Measurements from ENCODE around the gene HERC6.
"Not testable (repeated sequence)": the region's sequence is repeated elsewhere in the genome, so short reads cannot be mapped to it uniquely, and the experiment has no call there.

The HERC6 gene

DNA sequence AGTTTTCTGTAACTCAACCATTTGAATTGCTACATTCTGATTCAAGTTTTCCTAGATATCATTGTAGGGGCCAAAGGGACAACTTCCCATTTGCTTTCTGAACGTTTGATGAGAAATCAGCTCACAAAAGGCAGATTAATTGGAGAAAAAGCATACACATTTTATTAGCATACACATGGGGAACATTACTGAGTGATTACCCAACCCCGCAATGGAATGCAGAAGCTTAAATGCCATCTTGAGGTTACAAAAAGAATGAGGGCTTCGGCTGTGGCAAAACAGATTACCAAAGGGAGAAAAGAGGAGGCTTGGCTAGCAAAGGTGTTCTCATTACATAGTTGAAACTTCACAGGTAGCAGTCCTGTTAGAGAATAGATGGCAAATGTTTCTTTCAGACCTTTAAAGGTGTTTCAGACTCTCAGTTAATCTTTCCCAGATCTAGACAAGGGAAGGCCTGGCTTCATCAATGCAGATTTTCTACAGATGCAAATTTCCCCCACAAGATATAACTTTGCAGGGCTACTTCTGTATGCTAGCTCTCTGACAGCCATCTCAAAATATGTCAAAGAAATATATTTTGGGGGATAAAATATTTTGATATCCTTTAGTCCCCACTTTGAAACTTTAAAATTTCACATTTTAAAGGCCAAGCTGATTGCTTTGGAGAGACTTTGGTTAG is 26.5 kb upstream of the HERC6 start:
- DNase-seq (ENCODE audit: low read depth in 2 of 2) = peak; percentile 56 to 69
- H3K4me3 ChIP-seq (replicated peaks in 1 of 2; ENCODE audit: low read depth in 2 of 2, low read length in 2 of 2) = no peak overlapping the region
- TF ChIP-seq CTCF (IDR thresholded peaks at IDR 0.05; ENCODE audit: low read depth, low read length) = no peak

DNA sequence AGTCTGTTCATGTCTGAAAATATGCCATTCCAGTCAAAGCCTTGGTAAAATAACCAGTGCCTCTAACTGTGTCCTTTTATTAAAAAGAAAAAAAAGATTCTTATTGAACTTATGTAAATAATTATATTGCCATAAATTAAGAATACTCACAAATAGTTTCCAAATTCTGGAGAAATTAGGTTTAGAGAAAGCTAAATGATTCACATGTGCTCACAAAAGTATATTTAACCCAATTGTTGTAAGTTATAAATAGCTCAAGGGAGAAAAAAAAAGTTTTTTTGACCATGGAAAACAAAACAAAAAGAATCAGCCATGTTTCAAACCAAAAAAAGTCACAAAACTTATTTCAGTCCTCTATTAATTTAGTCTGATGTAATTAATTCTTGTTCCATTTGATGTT is 25.3 kb upstream of the HERC6 start:
- no peak for TF ChIP-seq CTCF (IDR thresholded peaks at IDR 0.05; ENCODE audit: low read depth, low read length)
- DNase-seq (ENCODE audit: low read depth in 2 of 2) = no peak
- H3K4me3 ChIP-seq (replicated peaks in 1 of 2; ENCODE audit: low read depth in 2 of 2, low read length in 2 of 2) = no peak overlapping the region

- TF ChIP-seq CTCF (IDR thresholded peaks at IDR 0.05; ENCODE audit: low read depth, low read length) = no peak
- DNase-seq (ENCODE audit: low read depth in 2 of 2) = peak in 1 of 2 donors; percentile 23
- no peak overlapping the region for H3K4me3 ChIP-seq (replicated peaks in 1 of 2; ENCODE audit: low read depth in 2 of 2, low read length in 2 of 2)
These were observed 21.9 kb upstream of the HERC6 start for GRCh38 chr4:88356771-88357170.

- no peak overlapping the region for H3K4me3 ChIP-seq (replicated peaks in 1 of 2; ENCODE audit: low read depth in 2 of 2, low read length in 2 of 2)
- DNase-seq (ENCODE audit: low read depth in 2 of 2) = no peak
These were observed 21.4 kb upstream of the HERC6 start for GRCh38 chr4:88357262-88357661.

GRCh38 chr4:88359558-88359957 is 19.1 kb upstream of the HERC6 start:
- DNase-seq (ENCODE audit: low read depth in 2 of 2) = no peak
- no peak overlapping the region for H3K4me3 ChIP-seq (replicated peaks in 1 of 2; ENCODE audit: low read depth in 2 of 2, low read length in 2 of 2)
- no peak for TF ChIP-seq CTCF (IDR thresholded peaks at IDR 0.05; ENCODE audit: low read depth, low read length)

More at GRCh38 chr4:88357262-88357661, 21.4 kb upstream of the HERC6 start:
- TF ChIP-seq CTCF (IDR thresholded peaks at IDR 0.05; ENCODE audit: low read depth, low read length) = no peak

DNA sequence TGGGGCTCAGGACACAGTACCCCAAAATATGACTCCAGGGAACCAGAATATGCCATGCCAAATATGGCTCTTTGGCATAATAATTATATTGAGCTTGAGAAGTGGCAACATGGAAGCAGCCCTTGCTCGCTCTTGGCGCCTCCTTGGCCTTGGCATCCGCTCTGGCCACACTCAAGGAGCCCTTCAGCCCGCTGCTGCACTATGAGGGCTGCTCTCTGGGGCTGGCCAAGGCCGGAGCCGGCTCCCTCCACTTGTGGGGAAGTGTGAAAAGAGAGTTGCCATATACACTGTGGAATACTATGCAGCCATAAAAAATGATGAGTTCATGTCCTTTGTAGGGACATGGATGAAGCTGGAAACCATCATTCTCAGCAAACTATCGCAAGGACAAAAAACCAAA is 18.4 kb upstream of the HERC6 start:
- no peak for TF ChIP-seq CTCF (IDR thresholded peaks at IDR 0.05; ENCODE audit: low read depth, low read length)
- no peak overlapping the region for H3K4me3 ChIP-seq (replicated peaks in 1 of 2; ENCODE audit: low read depth in 2 of 2, low read length in 2 of 2)
- no peak for DNase-seq (ENCODE audit: low read depth in 2 of 2)

DNA sequence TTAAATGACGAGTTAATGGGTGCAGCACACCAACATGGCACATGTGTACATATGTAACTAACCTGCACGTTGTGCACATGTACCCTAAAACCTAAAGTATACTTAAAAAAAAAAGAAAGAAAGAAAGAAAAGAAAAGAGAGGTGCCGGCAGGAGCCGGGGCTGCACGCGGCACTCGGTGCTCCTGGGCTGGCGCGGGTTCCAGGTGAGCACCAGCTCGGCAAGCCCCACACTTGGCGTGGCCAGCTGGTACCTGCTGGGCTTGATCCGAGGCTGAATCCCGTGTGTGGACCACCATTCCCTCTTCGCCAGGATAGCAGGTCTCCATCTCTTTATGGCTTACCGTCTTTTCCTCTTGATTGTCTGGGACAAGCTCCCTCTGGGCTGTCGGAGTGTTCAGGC is 17.9 kb upstream of the HERC6 start:
- no peak for TF ChIP-seq CTCF (IDR thresholded peaks at IDR 0.05; ENCODE audit: low read depth, low read length)
- no peak overlapping the region for H3K4me3 ChIP-seq (replicated peaks in 1 of 2; ENCODE audit: low read depth in 2 of 2, low read length in 2 of 2)
- no peak for DNase-seq (ENCODE audit: low read depth in 2 of 2)

GRCh38 chr4:88361217-88361773 is 17.4 kb upstream of the HERC6 start:
- DNase-seq (ENCODE audit: low read depth in 2 of 2); H3K4me3 ChIP-seq (replicated peaks in 1 of 2; ENCODE audit: low read depth in 2 of 2, low read length in 2 of 2): not testable (repeated sequence)

Data from cardiac fibroblast (primary cell).